Gastrocnemius medialis (tissue), 4 donors: Measurements from ENCODE around the gene WDFY4. TPM values are rescaled to one million over a fixed set of nuclear protein-coding genes. Genes with fewer than 3 reads are reported as not detected.
A peak's percentile ranks its signal among the peaks of the same experiment; 100 is the strongest.

Experiments used
- ATAC-seq, 2 donors: fragments of 150-250 bp; one replicate each; pipeline ENCODE4 v1.9.1; 2016
- DNase-seq, 2 donors: peaks; one replicate each; pipeline ENCODE4 v3.0.0-alpha.2; 2019
- H3K27ac ChIP-seq, 4 donors: fragments of 200-600 bp; sonication (generic); 1 replicate in 1 of 4; 2 replicates in 3 of 4; pipeline ENCODE4 v1.5.1; 2016 to 2018; ENCODE audit warnings: mild to moderate bottlenecking in 2 of 4, moderate library complexity in 1 of 4
- H3K27me3 ChIP-seq, 3 donors: fragments of 200-600 bp; sonication (generic) in 2 of 3; 1 replicate in 1 of 3; 2 replicates in 2 of 3; pipeline versions ENCODE4 v1.5.1 to v1.6.0; 2016 to 2019; ENCODE audit warnings: mild to moderate bottlenecking in 1 of 3, moderate library complexity in 1 of 3
- H3K36me3 ChIP-seq, 2 donors: fragments of 200-600 bp; sonication (generic) in 1 of 2; one replicate each; pipeline ENCODE4 v1.5.1; 2017 to 2018
- H3K4me1 ChIP-seq, 2 donors: fragments of 200-600 bp; sonication (generic) in 1 of 2; one replicate each; pipeline ENCODE4 v1.5.1; 2016 to 2017; ENCODE audit warnings: mild to moderate bottlenecking in 2 of 2
- H3K4me3 ChIP-seq, 4 donors: fragments of 200-600 bp; sonication (generic) in 3 of 4; 1 replicate in 1 of 4; 2 replicates in 3 of 4; pipeline ENCODE4 v1.5.1; 2016 to 2019; ENCODE audit warnings: mild to moderate bottlenecking in 2 of 4
- H3K9me3 ChIP-seq, 3 donors: fragments of 200-600 bp; sonication (generic) in 2 of 3; 1 replicate in 1 of 3; 2 replicates in 2 of 3; pipeline ENCODE4 v1.5.1; 2016 to 2019
- CTCF ChIP-seq, 5 experiments: fragments of 450-650 bp in 3 of 5; fragments of 200-600 bp in 2 of 5; sonication (generic) in 2 of 5; IDR thresholded peaks in 4 of 5; conservative IDR thresholded peaks in 1 of 5; 1 replicate in 4 of 5; 2 replicates in 1 of 5; pipeline ENCODE4 v1.5.1; 2016 to 2019; ENCODE audit warnings: antibody characterized with exemption in 5 of 5, mild to moderate bottlenecking in 3 of 5, moderate library complexity in 3 of 5
- POLR2A ChIP-seq, 2 donors: fragments of 450-650 bp; IDR thresholded peaks; one replicate each; pipeline ENCODE4 v1.6.1; 2017; ENCODE audit warnings: antibody characterized with exemption in 2 of 2, mild to moderate bottlenecking in 2 of 2, moderate library complexity in 2 of 2
- in situ Hi-C, 4 donors: fragments of 200-750 bp; cut with MboI; loops; one replicate each; pipeline versions ENCODE4 v1.15.0 to v1.8.0; 2017; ENCODE audit warnings: low sequenced_read_pairs in 4 of 4
- intact Hi-C: fragments of 100-400 bp; cut with DNase I; formaldehyde crosslinking; loops from one replicate; pipeline ENCODE4 v1.15.1; 2023; ENCODE audit warnings: low total_unique reads
- total RNA-seq, 4 donors: library from RNA; depleted of rRNA; stranded (reverse); fragments of >200 nt; gene quantifications; one replicate each; pipeline versions ENCODE4 v1.1.0 to v1.2.3, GENCODE V29; 2016

Gene WDFY4
- total RNA-seq, 4 donors from 2014 or later, result 0.29 to 0.94 (median 0.59) TPM

- Histone ChIP-seq H3K27me3 (no peaks in the 10 kb centered on the region), H3K4me1 (no peaks in the 10 kb centered on the region), H3K9me3 (no peaks in the 10 kb centered on the region), H3K36me3 (no peaks in the 10 kb centered on the region), H3K27ac (no peak overlapping the region), H3K4me3 (no peak overlapping the region)
- TF ChIP-seq CTCF (IDR thresholded peaks at IDR 0.05 in 4 of 5, conservative IDR thresholded peaks at IDR 0.05 in 1 of 5), result no peak
- no peak for TF ChIP-seq POLR2A (IDR thresholded peaks at IDR 0.05)
- DNase-seq (no peak), ATAC-seq (no peak)
- intact Hi-C loops, result no loop called here
- in situ Hi-C loops, result no loop called here
Observed at GRCh38 chr10:48794074-48794473, 109.4 kb downstream of the WDFY4 start.

- Histone ChIP-seq H3K36me3 (no peaks in the 10 kb centered on the region), H3K4me3 (no peak overlapping the region), H3K4me1 (peaks cover 0 to 5% of the 10 kb centered on the region in 2 donors), H3K9me3 (no peaks in the 10 kb centered on the region), H3K27ac (no peak overlapping the region), H3K27me3 (no peaks in the 10 kb centered on the region)
- intact Hi-C loops (no loop called here), in situ Hi-C loops (no loop called here)
- ATAC-seq (no peak), DNase-seq (no peak)
- TF ChIP-seq POLR2A (IDR thresholded peaks at IDR 0.05), result no peak
- TF ChIP-seq CTCF (IDR thresholded peaks at IDR 0.05 in 4 of 5, conservative IDR thresholded peaks at IDR 0.05 in 1 of 5), result no peak
Observed at GRCh38 chr10:48796713-48797245, 112.1 kb downstream of the WDFY4 start.

- H3K4me1 ChIP-seq, result peaks cover 0 to 5% of the 10 kb centered on the region in 2 donors
- no peak overlapping the region for H3K27ac ChIP-seq
- in situ Hi-C loops, result no loop called here
- no peaks in the 10 kb centered on the region for H3K9me3 ChIP-seq
- no peaks in the 10 kb centered on the region for H3K27me3 ChIP-seq
- ATAC-seq, result no peak
- no peak for TF ChIP-seq POLR2A (IDR thresholded peaks at IDR 0.05)
- no peak for TF ChIP-seq CTCF (IDR thresholded peaks at IDR 0.05 in 4 of 5, conservative IDR thresholded peaks at IDR 0.05 in 1 of 5)
- intact Hi-C loops, result no loop called here
- no peak for DNase-seq
- H3K4me3 ChIP-seq, result no peak overlapping the region
- no peaks in the 10 kb centered on the region for H3K36me3 ChIP-seq
Observed at GRCh38 chr10:48797830-48798229, 113.2 kb downstream of the WDFY4 start.

- TF ChIP-seq POLR2A (IDR thresholded peaks at IDR 0.05), result no peak
- TF ChIP-seq CTCF (IDR thresholded peaks at IDR 0.05 in 4 of 5, conservative IDR thresholded peaks at IDR 0.05 in 1 of 5), result no peak
- ATAC-seq, result no peak
- Histone ChIP-seq H3K27ac (peak overlapping the region in 1 of 4 donors; percentile 0), H3K4me3 (no peak overlapping the region), H3K4me1 (peaks cover 0 to 5% of the 10 kb centered on the region in 2 donors), H3K36me3 (no peaks in the 10 kb centered on the region), H3K9me3 (no peaks in the 10 kb centered on the region), H3K27me3 (no peaks in the 10 kb centered on the region)
- no peak for DNase-seq
- in situ Hi-C loops (no loop called here), intact Hi-C loops (no loop called here)
Observed at GRCh38 chr10:48798481-48799254, 114.0 kb downstream of the WDFY4 start.
